ENCODE results near the gene RAPGEF2. TPM values are rescaled to one million over a fixed set of nuclear protein-coding genes. Genes with fewer than 3 reads are reported as not detected.
A peak's percentile ranks its signal among the peaks of the same experiment; 100 is the strongest.

The RAPGEF2 gene
- total and polyA plus RNA-seq, 2 experiments from 2014 or later: 8.4 to 79.3 TPM

DNA sequence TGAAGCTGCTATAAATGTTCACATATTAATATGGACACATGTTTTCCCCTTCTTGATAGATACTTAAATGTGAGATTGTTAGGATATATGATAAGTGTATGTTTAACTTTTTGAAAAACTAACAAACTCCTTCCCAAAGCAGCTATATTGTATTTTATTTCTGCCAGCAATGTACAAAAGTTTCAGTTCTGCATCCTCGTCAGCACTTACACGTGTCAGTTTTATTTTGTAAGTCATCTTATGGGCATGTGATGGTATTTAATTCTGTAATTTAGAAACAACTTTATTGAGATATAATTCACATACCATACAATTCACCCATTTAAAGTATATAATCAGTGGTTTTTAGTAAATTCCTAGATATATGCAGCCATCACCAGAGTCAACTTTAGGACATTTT lies 31.6 kb downstream of the RAPGEF2 start:
- H3K4me1 ChIP-seq (ENCODE audit: insufficient read depth): peaks cover 5% of the 10 kb centered on the region
- no peaks in the 10 kb centered on the region for H3K9me2 ChIP-seq (replicated peaks; ENCODE audit: insufficient read depth)
- H2AFZ ChIP-seq: no peak overlapping the region
- no peaks in the 10 kb centered on the region for H3K9me3 ChIP-seq (ENCODE audit: low read depth)
- H3K36me3 ChIP-seq (replicated peaks; ENCODE audit: insufficient read depth, low read depth): no peaks in the 10 kb centered on the region
- no peaks in the 10 kb centered on the region for H3K27me3 ChIP-seq
- no peak overlapping the region for H3K4me3 ChIP-seq
- TF ChIP-seq EZH2 (IDR thresholded peaks at IDR 0.05; ENCODE audit: borderline replicate concordance) (no peak), EZH2phosphoT487 (IDR thresholded peaks at IDR 0.05; ENCODE audit: low read depth, severe bottlenecking, unreplicated experiment) (no peak)
- TF ChIP-seq, protein P1, sequence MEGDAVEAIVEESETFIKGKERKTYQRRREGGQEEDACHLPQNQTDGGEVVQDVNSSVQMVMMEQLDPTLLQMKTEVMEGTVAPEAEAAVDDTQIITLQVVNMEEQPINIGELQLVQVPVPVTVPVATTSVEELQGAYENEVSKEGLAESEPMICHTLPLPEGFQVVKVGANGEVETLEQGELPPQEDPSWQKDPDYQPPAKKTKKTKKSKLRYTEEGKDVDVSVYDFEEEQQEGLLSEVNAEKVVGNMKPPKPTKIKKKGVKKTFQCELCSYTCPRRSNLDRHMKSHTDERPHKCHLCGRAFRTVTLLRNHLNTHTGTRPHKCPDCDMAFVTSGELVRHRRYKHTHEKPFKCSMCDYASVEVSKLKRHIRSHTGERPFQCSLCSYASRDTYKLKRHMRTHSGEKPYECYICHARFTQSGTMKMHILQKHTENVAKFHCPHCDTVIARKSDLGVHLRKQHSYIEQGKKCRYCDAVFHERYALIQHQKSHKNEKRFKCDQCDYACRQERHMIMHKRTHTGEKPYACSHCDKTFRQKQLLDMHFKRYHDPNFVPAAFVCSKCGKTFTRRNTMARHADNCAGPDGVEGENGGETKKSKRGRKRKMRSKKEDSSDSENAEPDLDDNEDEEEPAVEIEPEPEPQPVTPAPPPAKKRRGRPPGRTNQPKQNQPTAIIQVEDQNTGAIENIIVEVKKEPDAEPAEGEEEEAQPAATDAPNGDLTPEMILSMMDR (IDR thresholded peaks at IDR 0.05; ENCODE audit: poor library complexity): no peak
- no peak overlapping the region for H3K4me2 ChIP-seq
- H3K79me2 ChIP-seq: peaks cover 97% of the 10 kb centered on the region
- no peak for DNase-seq (ENCODE audit: low spot score)
- peaks cover 37% of the 10 kb centered on the region for H4K20me1 ChIP-seq (ENCODE audit: insufficient read depth, poor library complexity, severe bottlenecking)
- WGBS (ENCODE audit: low lambda C conversion rate, missing lambda C conversion rate): 98% methylated on average over 2 of the region's 2 CpGs
- no peak overlapping the region for H3K27ac ChIP-seq

DNA sequence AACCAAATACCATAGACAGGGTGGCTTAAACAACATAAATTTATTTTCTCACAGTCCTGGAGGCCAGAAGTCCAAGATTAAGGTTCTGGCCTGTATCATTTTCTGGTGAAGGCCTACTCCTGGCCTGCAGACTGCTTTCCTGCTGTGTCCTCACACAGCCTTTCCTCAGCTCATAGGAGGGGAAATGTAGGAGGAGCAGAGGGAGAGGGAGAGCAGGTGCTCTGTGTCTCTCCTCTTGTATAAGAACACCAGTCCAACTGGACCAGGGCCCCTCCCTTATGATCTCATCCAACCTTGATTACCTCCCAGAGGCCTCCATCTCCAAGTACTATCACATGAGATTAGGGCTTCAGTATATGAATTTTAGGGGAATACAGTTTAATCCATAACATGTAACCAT lies 34.3 kb downstream of the RAPGEF2 start:
- Histone ChIP-seq H4K20me1 (ENCODE audit: insufficient read depth, poor library complexity, severe bottlenecking) (peaks cover 41% of the 10 kb centered on the region), H3K4me2 (no peak overlapping the region), H3K4me3 (no peak overlapping the region), H3K79me2 (peaks cover 97% of the 10 kb centered on the region), H3K4me1 (ENCODE audit: insufficient read depth) (peaks cover 9% of the 10 kb centered on the region), H3K27me3 (no peaks in the 10 kb centered on the region), H3K36me3 (replicated peaks; ENCODE audit: insufficient read depth, low read depth) (no peaks in the 10 kb centered on the region), H3K27ac (no peak overlapping the region), H3K9me3 (ENCODE audit: low read depth) (no peaks in the 10 kb centered on the region), H3K9me2 (replicated peaks; ENCODE audit: insufficient read depth) (no peaks in the 10 kb centered on the region), H2AFZ (no peak overlapping the region)
- TF ChIP-seq EZH2phosphoT487 (IDR thresholded peaks at IDR 0.05; ENCODE audit: low read depth, severe bottlenecking, unreplicated experiment): no peak
- TF ChIP-seq EZH2 (IDR thresholded peaks at IDR 0.05; ENCODE audit: borderline replicate concordance): no peak
- TF ChIP-seq, protein P1 (IDR thresholded peaks at IDR 0.05; ENCODE audit: poor library complexity): no peak
- DNase-seq (ENCODE audit: low spot score): peak; percentile 26

DNA sequence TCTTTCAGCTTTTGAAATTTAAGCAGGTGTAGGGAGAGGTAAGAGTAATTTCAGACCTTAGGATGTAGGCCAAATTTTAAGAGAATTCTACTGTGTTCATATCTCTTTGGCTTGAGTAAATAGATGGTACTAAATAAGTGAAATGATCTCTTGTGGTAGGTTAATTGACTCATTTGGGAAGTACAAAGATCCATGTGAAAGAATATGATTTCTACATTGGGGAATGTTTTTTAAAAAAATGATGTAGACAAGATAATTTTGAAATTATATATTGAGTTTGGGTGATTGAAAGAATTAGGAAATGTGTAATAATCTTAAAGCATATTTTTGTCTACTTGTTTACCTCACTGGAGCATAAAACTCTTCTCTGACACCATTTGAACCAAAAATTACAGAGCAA lies 35.6 kb downstream of the RAPGEF2 start:
- no peaks in the 10 kb centered on the region for H3K36me3 ChIP-seq (replicated peaks; ENCODE audit: insufficient read depth, low read depth)
- no peak overlapping the region for H3K4me3 ChIP-seq
- peaks cover 48% of the 10 kb centered on the region for H4K20me1 ChIP-seq (ENCODE audit: insufficient read depth, poor library complexity, severe bottlenecking)
- no peak for DNase-seq (ENCODE audit: low spot score)
- peaks cover 97% of the 10 kb centered on the region for H3K79me2 ChIP-seq
- H3K9me2 ChIP-seq (replicated peaks; ENCODE audit: insufficient read depth): no peaks in the 10 kb centered on the region
- no peak overlapping the region for H3K27ac ChIP-seq
- H3K4me2 ChIP-seq: no peak overlapping the region
- H2AFZ ChIP-seq: no peak overlapping the region
- H3K9me3 ChIP-seq (ENCODE audit: low read depth): no peaks in the 10 kb centered on the region
- no peaks in the 10 kb centered on the region for H3K27me3 ChIP-seq
- H3K4me1 ChIP-seq (ENCODE audit: insufficient read depth): peaks cover 9% of the 10 kb centered on the region
- no peak for TF ChIP-seq EZH2 (IDR thresholded peaks at IDR 0.05; ENCODE audit: borderline replicate concordance)
- TF ChIP-seq, protein P1 (IDR thresholded peaks at IDR 0.05; ENCODE audit: poor library complexity): no peak
- TF ChIP-seq EZH2phosphoT487 (IDR thresholded peaks at IDR 0.05; ENCODE audit: low read depth, severe bottlenecking, unreplicated experiment): no peak

DNA sequence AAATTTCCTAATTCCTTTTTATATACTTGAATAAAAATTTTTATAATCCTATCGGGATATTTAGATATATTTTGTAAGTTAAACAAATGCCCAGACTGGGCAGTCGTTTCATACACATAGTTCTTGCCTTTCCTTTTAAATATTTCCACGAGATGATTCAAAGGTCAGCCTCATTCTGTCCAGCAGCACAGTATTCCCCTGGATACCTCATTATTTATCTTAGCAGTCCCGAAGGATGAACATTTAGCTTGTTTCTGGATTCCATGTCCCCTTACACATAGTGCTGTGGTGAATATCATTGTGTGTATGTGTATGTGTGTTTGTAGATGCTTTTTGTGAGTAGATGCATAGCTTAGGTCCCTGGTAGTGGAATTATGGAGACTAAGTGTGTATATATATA lies 38.3 kb downstream of the RAPGEF2 start:
- peaks cover 100% of the 10 kb centered on the region for H3K79me2 ChIP-seq
- no peak overlapping the region for H3K4me3 ChIP-seq
- no peaks in the 10 kb centered on the region for H3K27me3 ChIP-seq
- peaks cover 61% of the 10 kb centered on the region for H4K20me1 ChIP-seq (ENCODE audit: insufficient read depth, poor library complexity, severe bottlenecking)
- peak overlapping the region; percentile 36 for H3K4me2 ChIP-seq
- peak overlapping the region; percentile 10 for H3K27ac ChIP-seq
- WGBS (ENCODE audit: low lambda C conversion rate, missing lambda C conversion rate): 62% methylated on average over 4 of the region's 4 CpGs
- no peaks in the 10 kb centered on the region for H3K36me3 ChIP-seq (replicated peaks; ENCODE audit: insufficient read depth, low read depth)
- peaks cover 9% of the 10 kb centered on the region for H3K4me1 ChIP-seq (ENCODE audit: insufficient read depth)
- H2AFZ ChIP-seq: no peak overlapping the region
- TF ChIP-seq EZH2phosphoT487 (IDR thresholded peaks at IDR 0.05; ENCODE audit: low read depth, severe bottlenecking, unreplicated experiment): no peak
- TF ChIP-seq, protein P1 (IDR thresholded peaks at IDR 0.05; ENCODE audit: poor library complexity): no peak
- no peak for TF ChIP-seq EZH2 (IDR thresholded peaks at IDR 0.05; ENCODE audit: borderline replicate concordance)
- H3K9me3 ChIP-seq (ENCODE audit: low read depth): no peaks in the 10 kb centered on the region
- H3K9me2 ChIP-seq (replicated peaks; ENCODE audit: insufficient read depth): no peaks in the 10 kb centered on the region
- peak; percentile 10 for DNase-seq (ENCODE audit: low spot score)

All from hepatocyte (in vitro differentiated cells).